Adipocyte (in vitro differentiated cells): ENCODE results near the gene SLC8A2.

Experiments
- DNase-seq: peaks from one replicate; pipeline ENCODE4 v3.0.0-alpha.2; 2015; ENCODE audit warnings: low read depth
- H3K27me3 ChIP-seq: replicated peaks from 2 replicates; pipeline ENCODE4 v1.7.0; 2013; ENCODE audit warnings: mild to moderate bottlenecking, low read length, moderate library complexity; ENCODE audit not compliant: control insufficient read depth, insufficient read depth
- H3K36me3 ChIP-seq: 2 replicates; pipeline ENCODE4 v1.7.0; 2013; ENCODE audit warnings: low read length, mild to moderate bottlenecking, moderate library complexity; ENCODE audit not compliant: control insufficient read depth, insufficient read depth, severe bottlenecking
- H3K4me1 ChIP-seq: 2 replicates; pipeline ENCODE4 v1.7.0; 2013; ENCODE audit warnings: mild to moderate bottlenecking, low read length, moderate library complexity; ENCODE audit not compliant: control insufficient read depth, insufficient read depth
- H3K4me3 ChIP-seq: 2 replicates; pipeline ENCODE4 v1.7.0; 2013; ENCODE audit warnings: mild to moderate bottlenecking, low read length, moderate library complexity
- H3K9ac ChIP-seq: 2 replicates; pipeline ENCODE4 v1.7.0; 2013; ENCODE audit warnings: mild to moderate bottlenecking, low read length, moderate library complexity
- H3K9me3 ChIP-seq: 2 replicates; pipeline ENCODE4 v1.7.0; 2013; ENCODE audit warnings: mild to moderate bottlenecking, low read length, moderate library complexity; ENCODE audit not compliant: control insufficient read depth

The SLC8A2 gene

GRCh38 chr19:47499863-47500830, 28.5 kb upstream of the SLC8A2 start:
- H3K4me3 ChIP-seq = no peak overlapping the region
- H3K4me1 ChIP-seq = peaks cover 23% of the 10 kb centered on the region
- H3K36me3 ChIP-seq = peaks cover 78% of the 10 kb centered on the region
- peak overlapping the region; percentile 5 for H3K9ac ChIP-seq
- no peak for DNase-seq
- H3K9me3 ChIP-seq = no peaks in the 10 kb centered on the region
- no peaks in the 10 kb centered on the region for H3K27me3 ChIP-seq

- peaks cover 23% of the 10 kb centered on the region for H3K4me1 ChIP-seq
- no peak overlapping the region for H3K9ac ChIP-seq
- peaks cover 78% of the 10 kb centered on the region for H3K36me3 ChIP-seq
- H3K4me3 ChIP-seq = no peak overlapping the region
- no peak for DNase-seq
- H3K9me3 ChIP-seq = no peaks in the 10 kb centered on the region
- no peaks in the 10 kb centered on the region for H3K27me3 ChIP-seq
Observed at GRCh38 chr19:47499371-47499770, 27.7 kb upstream of the SLC8A2 start.

DNA sequence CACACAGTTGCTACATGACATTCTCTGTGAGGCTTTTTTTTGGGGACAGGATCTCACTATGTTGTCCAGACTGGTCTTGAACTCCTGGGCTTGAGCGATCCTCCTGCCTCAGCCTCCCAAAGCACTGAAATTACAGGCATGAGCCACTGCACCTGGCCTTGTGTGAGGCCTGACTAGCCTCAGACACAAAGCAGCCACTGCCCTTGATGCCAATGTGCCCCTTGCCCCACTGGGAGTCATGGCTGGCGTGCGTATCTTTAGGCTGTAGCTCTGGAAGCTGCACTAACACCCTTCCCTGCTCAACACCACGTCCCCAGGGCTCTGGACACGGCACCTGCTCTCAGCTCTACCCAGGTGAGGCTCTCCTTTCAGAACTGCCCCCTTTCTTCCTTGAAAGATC, 26.9 kb upstream of the SLC8A2 start:
- no peak for DNase-seq
- Histone ChIP-seq H3K36me3 (peaks cover 72% of the 10 kb centered on the region), H3K4me3 (no peak overlapping the region), H3K4me1 (peaks cover 23% of the 10 kb centered on the region), H3K9ac (no peak overlapping the region), H3K27me3 (no peaks in the 10 kb centered on the region), H3K9me3 (no peaks in the 10 kb centered on the region)

- no peak for DNase-seq
- Histone ChIP-seq H3K4me1 (peaks cover 23% of the 10 kb centered on the region), H3K27me3 (no peaks in the 10 kb centered on the region)
Observed at GRCh38 chr19:47497821-47498520, 26.3 kb upstream of the SLC8A2 start.

GRCh38 chr19:47497050-47497766, 25.5 kb upstream of the SLC8A2 start:
- peaks cover 70% of the 10 kb centered on the region for H3K36me3 ChIP-seq
- H3K9ac ChIP-seq = no peak overlapping the region
- DNase-seq = no peak
- H3K4me3 ChIP-seq = no peak overlapping the region
- no peaks in the 10 kb centered on the region for H3K27me3 ChIP-seq
- H3K9me3 ChIP-seq = no peaks in the 10 kb centered on the region
- peaks cover 18% of the 10 kb centered on the region for H3K4me1 ChIP-seq

More at GRCh38 chr19:47497821-47498520, 26.3 kb upstream of the SLC8A2 start:
- Histone ChIP-seq H3K36me3 (peaks cover 70% of the 10 kb centered on the region), H3K4me3 (no peak overlapping the region), H3K9ac (no peak overlapping the region), H3K9me3 (no peaks in the 10 kb centered on the region)

- DNase-seq = no peak
- no peak overlapping the region for H3K9ac ChIP-seq
- H3K36me3 ChIP-seq = peaks cover 70% of the 10 kb centered on the region
- H3K9me3 ChIP-seq = no peaks in the 10 kb centered on the region
- H3K4me3 ChIP-seq = no peak overlapping the region
- no peaks in the 10 kb centered on the region for H3K27me3 ChIP-seq
- peaks cover 6% of the 10 kb centered on the region for H3K4me1 ChIP-seq
Observed at GRCh38 chr19:47495478-47496372, 24.0 kb upstream of the SLC8A2 start.

DNA sequence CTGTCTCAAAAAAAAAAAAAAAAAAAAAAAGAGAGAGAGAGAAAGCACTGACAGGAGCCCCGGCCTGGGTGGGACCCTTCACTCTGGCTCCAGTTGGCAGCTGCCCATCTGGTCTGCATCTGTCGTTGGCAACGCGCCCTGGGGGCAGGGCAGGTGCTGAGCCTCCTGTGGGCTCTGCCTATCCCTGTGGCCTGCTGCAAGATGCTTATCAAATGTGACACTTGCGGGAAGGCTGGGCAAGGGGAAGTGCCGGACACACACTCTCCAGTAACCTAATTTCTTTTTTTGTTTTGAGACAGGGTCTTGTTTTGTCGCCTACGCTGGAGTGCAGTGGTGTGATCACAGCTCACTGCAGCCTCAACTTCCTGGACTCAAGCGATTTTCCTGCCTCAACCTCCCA, 23.0 kb upstream of the SLC8A2 start:
- Histone ChIP-seq H3K27me3 (no peaks in the 10 kb centered on the region), H3K9ac (no peak overlapping the region), H3K4me3 (no peak overlapping the region), H3K4me1 (no peaks in the 10 kb centered on the region), H3K36me3 (peaks cover 70% of the 10 kb centered on the region), H3K9me3 (no peaks in the 10 kb centered on the region)
- no peak for DNase-seq

GRCh38 chr19:47494211-47494547, 22.5 kb upstream of the SLC8A2 start:
- H3K4me1 ChIP-seq = no peaks in the 10 kb centered on the region
- peaks cover 70% of the 10 kb centered on the region for H3K36me3 ChIP-seq
- DNase-seq = no peak
- H3K4me3 ChIP-seq = no peak overlapping the region
- no peak overlapping the region for H3K9ac ChIP-seq
- H3K27me3 ChIP-seq = no peaks in the 10 kb centered on the region
- H3K9me3 ChIP-seq = no peaks in the 10 kb centered on the region

- H3K9me3 ChIP-seq = no peaks in the 10 kb centered on the region
- no peak overlapping the region for H3K4me3 ChIP-seq
- no peaks in the 10 kb centered on the region for H3K27me3 ChIP-seq
- H3K4me1 ChIP-seq = no peaks in the 10 kb centered on the region
- no peak for DNase-seq
- H3K36me3 ChIP-seq = peaks cover 69% of the 10 kb centered on the region
- H3K9ac ChIP-seq = no peak overlapping the region
Observed at GRCh38 chr19:47493378-47494210, 21.9 kb upstream of the SLC8A2 start.
